SU-DHL-6 (cell line): ENCODE measurements around the gene TXNRD1.

Experiments used
- CTCF ChIP-seq: fragments of 200-600 bp; sonication (generic); IDR thresholded peaks from one replicate; pipeline ENCODE4 v1.5.1; 2017; ENCODE audit warnings: antibody characterized with exemption, mild to moderate bottlenecking, low read length, moderate library complexity; ENCODE audit not compliant: insufficient read depth, poor library complexity, severe bottlenecking
- EZH2phosphoT487 ChIP-seq: fragments of 200-600 bp; sonication (generic), shearing (Covaris generic); conservative IDR thresholded peaks from 2 replicates; pipeline ENCODE4 v1.6.1; 2018; ENCODE audit warnings: mild to moderate bottlenecking, antibody characterized with exemption, low read length, moderate library complexity, mixed read lengths

GRCh38 chr12:104381731-104382480, 166.3 kb downstream of the TXNRD1 start:
- peak; percentile 95 for TF ChIP-seq CTCF
- no peak for TF ChIP-seq EZH2phosphoT487
